ENCODE results near the gene SHCBP1L.
"Not testable (repeated sequence)": the region's sequence is repeated elsewhere in the genome, so short reads cannot be mapped to it uniquely, and the experiment has no call there.

DNA sequence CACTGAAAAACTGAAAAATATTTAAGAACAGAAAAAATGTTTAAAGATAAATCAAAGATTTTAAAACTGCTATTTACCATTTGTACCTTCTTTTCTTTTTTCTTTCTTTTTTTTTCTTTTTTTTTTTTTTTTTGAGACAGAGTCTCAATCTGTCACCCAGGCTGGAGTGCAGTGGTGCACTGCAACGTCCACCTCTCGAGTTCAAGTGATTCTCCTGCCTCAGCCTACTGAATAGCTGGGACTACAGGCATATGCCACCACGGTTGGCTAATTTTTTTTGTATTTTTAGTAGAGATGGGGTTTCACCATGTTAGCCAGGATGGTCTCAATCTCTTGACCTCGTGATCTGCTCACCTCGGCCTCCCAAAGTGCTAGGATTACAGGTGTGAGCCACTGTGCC lies 51.0 kb downstream of the SHCBP1L start:
- TF ChIP-seq, protein P1, sequence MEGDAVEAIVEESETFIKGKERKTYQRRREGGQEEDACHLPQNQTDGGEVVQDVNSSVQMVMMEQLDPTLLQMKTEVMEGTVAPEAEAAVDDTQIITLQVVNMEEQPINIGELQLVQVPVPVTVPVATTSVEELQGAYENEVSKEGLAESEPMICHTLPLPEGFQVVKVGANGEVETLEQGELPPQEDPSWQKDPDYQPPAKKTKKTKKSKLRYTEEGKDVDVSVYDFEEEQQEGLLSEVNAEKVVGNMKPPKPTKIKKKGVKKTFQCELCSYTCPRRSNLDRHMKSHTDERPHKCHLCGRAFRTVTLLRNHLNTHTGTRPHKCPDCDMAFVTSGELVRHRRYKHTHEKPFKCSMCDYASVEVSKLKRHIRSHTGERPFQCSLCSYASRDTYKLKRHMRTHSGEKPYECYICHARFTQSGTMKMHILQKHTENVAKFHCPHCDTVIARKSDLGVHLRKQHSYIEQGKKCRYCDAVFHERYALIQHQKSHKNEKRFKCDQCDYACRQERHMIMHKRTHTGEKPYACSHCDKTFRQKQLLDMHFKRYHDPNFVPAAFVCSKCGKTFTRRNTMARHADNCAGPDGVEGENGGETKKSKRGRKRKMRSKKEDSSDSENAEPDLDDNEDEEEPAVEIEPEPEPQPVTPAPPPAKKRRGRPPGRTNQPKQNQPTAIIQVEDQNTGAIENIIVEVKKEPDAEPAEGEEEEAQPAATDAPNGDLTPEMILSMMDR (IDR thresholded peaks at IDR 0.05): not testable (repeated sequence)
- not testable (repeated sequence) for TF ChIP-seq EZH2, EZH2phosphoT487 (IDR thresholded peaks at IDR 0.05)

All from neural progenitor cell (in vitro differentiated cells).